K562 (cell line): ENCODE measurements around the gene RHOF. TPM values are rescaled to one million over a fixed set of nuclear protein-coding genes. Genes with fewer than 3 reads are reported as not detected.

Experiments
- ATAC-seq: fragments of 200-7000 bp; cut with Tn5 transposase; 3 replicates; pipeline ENCODE4 v1.9.1; 2020; ENCODE audit warnings: moderate library complexity
- BruUV-seq: library from RNA; stranded (reverse); fragments of 400-500 nt; replicated peaks from 2 replicates; lab custom pipeline; 2021; lab: Mats Ljungman, UMichigan
- CTCF ChIA-PET: fragments of 300-600 bp; formaldehyde crosslinking; extraction: SDS; loops from one replicate; lab custom pipeline; 2021; ENCODE audit warnings: low intra/inter-chr PET ratio; lab: Yijun Ruan, JAX
- POLR2A ChIA-PET: fragments of 300-600, 350-650 bp; sonication (Branson Sonifier 250); formaldehyde crosslinking; extraction: SDS; loops from one replicate; lab custom pipeline; 2021; ENCODE audit warnings: antibody characterized with exemption, inconsistent platforms; lab: Yijun Ruan, JAX
- DNase-seq, 4 experiments: peaks; one replicate each; pipeline versions ENCODE4 v3.0.0 to v3.0.0-alpha.2; 2011 to 2018; ENCODE audit warnings: low spot score in 3 of 4, mixed read lengths in 3 of 4; ENCODE audit errors: extremely low read depth in 1 of 4
- FAIRE-seq: peaks from 2 replicates; lab custom pipeline; 2011; peaks lifted over from hg19 to GRCh38; lab: Jason Lieb, UNC
- H2AFZ ChIP-seq: 2 replicates; pipeline ENCODE4 v1.6.0; 2011; ENCODE audit warnings: low read depth, low read length, control low read depth, inconsistent platforms
- H3K27ac ChIP-seq: fragments of 200-600 bp; 3 replicates; pipeline ENCODE4 v1.8.0; 2011; ENCODE audit warnings: low read depth, mild to moderate bottlenecking, control low read depth, inconsistent platforms, low read length, moderate library complexity, mixed read lengths; ENCODE audit errors: extremely low read depth
- H3K27me3 ChIP-seq, 2 experiments: fragments of 300-600 bp in 1 of 2; 2 replicates in 1 of 2; 3 replicates in 1 of 2; pipeline versions ENCODE4 v1.6.0 to v1.8.0; 2011; ENCODE audit warnings: inconsistent platforms in 2 of 2, low read length in 2 of 2, mild to moderate bottlenecking in 1 of 2, mixed read lengths in 1 of 2, moderate library complexity in 1 of 2; ENCODE audit not compliant: control insufficient read depth in 2 of 2, insufficient read depth in 2 of 2
- H3K36me3 ChIP-seq: fragments of 300-600 bp; 3 replicates; pipeline ENCODE4 v1.8.0; 2011; ENCODE audit warnings: mild to moderate bottlenecking, low read length, inconsistent platforms; ENCODE audit not compliant: control insufficient read depth, insufficient read depth
- H3K4me1 ChIP-seq, 2 experiments: fragments of 200-600 bp in 1 of 2; replicated peaks in 1 of 2; 2 replicates in 1 of 2; 3 replicates in 1 of 2; pipeline versions ENCODE4 v1.5.1 to v1.8.0; 2011; ENCODE audit warnings: inconsistent platforms in 2 of 2, low read length in 2 of 2, mild to moderate bottlenecking in 1 of 2, mixed read lengths in 1 of 2, moderate library complexity in 1 of 2; ENCODE audit not compliant: control insufficient read depth in 2 of 2, insufficient read depth in 2 of 2
- H3K4me2 ChIP-seq: 2 replicates; pipeline ENCODE4 v1.6.1; 2011; ENCODE audit warnings: low read length, control low read depth, inconsistent platforms, mixed read lengths; ENCODE audit not compliant: insufficient read depth
- H3K4me3 ChIP-seq: fragments of 200-600 bp; sonication (generic), shearing (Covaris generic); 2 replicates; pipeline ENCODE4 v1.5.1; 2016; ENCODE audit warnings: control low read depth, inconsistent platforms
- H3K79me2 ChIP-seq: fragments of 200-600 bp; 3 replicates; pipeline ENCODE4 v1.8.0; 2011; ENCODE audit warnings: low read length, inconsistent platforms; ENCODE audit not compliant: control insufficient read depth, insufficient read depth
- H3K9ac ChIP-seq, 2 experiments: 2 replicates each; pipeline versions ENCODE4 v1.6.0 to v1.6.1; 2011; ENCODE audit warnings: low read depth in 2 of 2, low read length in 2 of 2, control low read depth in 1 of 2, inconsistent platforms in 1 of 2, mild to moderate bottlenecking in 1 of 2, mixed read lengths in 1 of 2; ENCODE audit not compliant: insufficient read depth in 1 of 2
- H3K9me1 ChIP-seq: one replicate; pipeline ENCODE4 v1.6.0; 2011; ENCODE audit warnings: inconsistent platforms, mild to moderate bottlenecking, low read length, moderate library complexity; ENCODE audit not compliant: control insufficient read depth, insufficient read depth
- H3K9me3 ChIP-seq: replicated peaks from 2 replicates; pipeline ENCODE4 v1.5.1; 2011; ENCODE audit warnings: low read depth, low read length, inconsistent platforms; ENCODE audit not compliant: control insufficient read depth, insufficient read depth
- H4K20me1 ChIP-seq: replicated peaks from 2 replicates; pipeline ENCODE4 v1.6.1; 2011; ENCODE audit warnings: low read length, inconsistent platforms, mixed read lengths; ENCODE audit not compliant: control insufficient read depth, insufficient read depth
- BDP1 ChIP-seq: IDR thresholded peaks from 3 replicates; pipeline ENCODE4 v1.6.1; 2011; ENCODE audit not compliant: insufficient read length, insufficient read depth
- BRD9 ChIP-seq: fragments of 450-650 bp; IDR thresholded peaks from 2 replicates; pipeline ENCODE4 v1.6.1; 2018; ENCODE audit warnings: low read depth; ENCODE audit not compliant: partially characterized antibody
- CCNT2 ChIP-seq: IDR thresholded peaks from 2 replicates; pipeline ENCODE4 v1.6.1; 2011; ENCODE audit warnings: borderline replicate concordance, low read depth, mild to moderate bottlenecking, moderate library complexity, mixed read lengths, low read length; ENCODE audit not compliant: insufficient read length; ENCODE audit errors: extremely low read depth
- CHD4 ChIP-seq: fragments of 200-600 bp; sonication (generic); IDR thresholded peaks from 3 replicates; pipeline ENCODE4 v1.6.1; 2012; ENCODE audit warnings: low read depth, mild to moderate bottlenecking, mixed read lengths, low read length, inconsistent platforms; ENCODE audit not compliant: insufficient read depth, insufficient replicate concordance, poor library complexity, severe bottlenecking
- GTF2E2 ChIP-seq: fragments of 200-800 bp; sonication (Bioruptor generic); IDR thresholded peaks from 2 replicates; pipeline ENCODE4 v1.6.1; 2016; ENCODE audit warnings: missing genetic modification characterization, missing compliant biosample characterization
- HIVEP1 ChIP-seq: fragments of 250-450 bp; sonication (Bioruptor Pico); IDR thresholded peaks from 2 replicates; pipeline ENCODE4 v1.4.0; 2020; ENCODE audit warnings: mild to moderate bottlenecking
- NUFIP1 ChIP-seq: fragments of 450-650 bp; IDR thresholded peaks from 2 replicates; pipeline ENCODE4 v1.6.1; 2018; ENCODE audit not compliant: partially characterized antibody
- RFX5 ChIP-seq: IDR thresholded peaks from 2 replicates; pipeline ENCODE4 v1.6.1; 2011; ENCODE audit warnings: low read depth, mild to moderate bottlenecking, improper control_type of control experiment, low read length
- SMARCA5 ChIP-seq: fragments of 450-650 bp; IDR thresholded peaks from 2 replicates; pipeline ENCODE4 v1.6.1; 2016
- SREBF1 ChIP-seq: fragments of 150-350 bp; IDR thresholded peaks from 2 replicates; pipeline ENCODE4 v1.6.1; 2014; ENCODE audit warnings: antibody characterized with exemption, low read depth, low read length, borderline replicate concordance
- TEAD2 ChIP-seq: fragments of 450-650 bp; IDR thresholded peaks from 2 replicates; pipeline ENCODE4 v1.6.1; 2016; ENCODE audit warnings: missing genetic modification characterization, control low read depth, missing compliant biosample characterization
- YBX1 ChIP-seq: fragments of 450-650 bp; IDR thresholded peaks from 2 replicates; pipeline ENCODE4 v1.7.1; 2016; ENCODE audit warnings: mild to moderate bottlenecking
- ZNF121 ChIP-seq: sonication (generic); formaldehyde crosslinking; conservative IDR thresholded peaks from 2 replicates; pipeline ENCODE4 v1.8.0; 2022; ENCODE audit warnings: missing genetic modification reagents
- ZNF212 ChIP-seq: fragments of 450-650 bp; formaldehyde crosslinking; IDR thresholded peaks from 2 replicates; pipeline ENCODE4 v1.4.0; 2020; ENCODE audit warnings: mild to moderate bottlenecking
- ZNF347 ChIP-seq: fragments of 450-650 bp; formaldehyde crosslinking; IDR thresholded peaks from 2 replicates; pipeline ENCODE4 v1.4.0; 2020; ENCODE audit warnings: low read depth, mild to moderate bottlenecking, moderate library complexity
- ZNF79 ChIP-seq: fragments of 250-450 bp; sonication (Bioruptor Pico); IDR thresholded peaks from 2 replicates; pipeline ENCODE4 v1.4.0; 2020; ENCODE audit warnings: low read depth, mild to moderate bottlenecking, moderate library complexity
- WGBS: fragments of 100-300 bp; shearing (Covaris generic); methylation state at CpG from one replicate; pipeline ENCODE4 v1.1.6; 2016; ENCODE audit warnings: low coverage, mixed read lengths; ENCODE audit not compliant: insufficient coverage; ENCODE audit errors: missing lambda C conversion rate; 5-methylcytosine and 5-hydroxymethylcytosine counted together
- in situ Hi-C: fragments of 300-500 bp; cut with MboI; formaldehyde crosslinking; loops from 4 replicates; pipeline ENCODE4 v1.15.0; 2018; ENCODE audit warnings: inconsistent platforms, mixed read lengths
- intact Hi-C: fragments of 100-400 bp; cut with micrococcal nuclease; formaldehyde crosslinking; loops from 2 replicates; pipeline ENCODE4 v1.14.2; 2022
- polyA plus RNA-seq, 8 experiments: library from polyadenylated mRNA; depleted of rRNA in 4 of 8; stranded (reverse) in 5 of 8; unstranded in 3 of 8; fragments of >200 nt; fragmentation: Nextera tagmentation in 2 of 8; fragmentation: Illumina TruSeq in 1 of 8; extraction: Ambion mirVana in 2 of 8; extraction: Trizol in 1 of 8; gene quantifications; 2 replicates each; pipeline versions ENCODE4 v1.2.1 to v1.2.3, GENCODE V29; 2011 to 2014; ENCODE audit warnings: inconsistent platforms in 1 of 8, missing spikeins in 1 of 8
- total RNA-seq, 7 experiments: library from RNA; depleted of rRNA in 6 of 7; stranded (reverse); fragments of >200 nt in 6 of 7; fragmentation: Illumina TruSeq in 2 of 7; extraction: Trizol in 2 of 7; gene quantifications; 2 replicates each; pipeline versions ENCODE4 v1.2.1 to v1.2.3, GENCODE V29; 2011 to 2021; ENCODE audit warnings: low replicate concordance in 1 of 7
- TF ChIP-seq, protein P1 (sequence below): fragments of 450-650 bp; IDR thresholded peaks from one replicate; pipeline ENCODE4 v1.6.1; 2018; ENCODE audit warnings: mild to moderate bottlenecking, moderate library complexity; ENCODE audit not compliant: partially characterized antibody
- TF ChIP-seq, protein P2 (sequence below): fragments of 250-450 bp; sonication (Bioruptor Pico); IDR thresholded peaks from 2 replicates; pipeline ENCODE4 v1.4.0; 2020

RHOF gene
- total and polyA plus RNA-seq, 9 of the 15 experiments (the other 6 are each of a cell fraction or from before 2014, with no cell fraction given) = 0.13 to 10.1 (median 4.0) TPM

DNA sequence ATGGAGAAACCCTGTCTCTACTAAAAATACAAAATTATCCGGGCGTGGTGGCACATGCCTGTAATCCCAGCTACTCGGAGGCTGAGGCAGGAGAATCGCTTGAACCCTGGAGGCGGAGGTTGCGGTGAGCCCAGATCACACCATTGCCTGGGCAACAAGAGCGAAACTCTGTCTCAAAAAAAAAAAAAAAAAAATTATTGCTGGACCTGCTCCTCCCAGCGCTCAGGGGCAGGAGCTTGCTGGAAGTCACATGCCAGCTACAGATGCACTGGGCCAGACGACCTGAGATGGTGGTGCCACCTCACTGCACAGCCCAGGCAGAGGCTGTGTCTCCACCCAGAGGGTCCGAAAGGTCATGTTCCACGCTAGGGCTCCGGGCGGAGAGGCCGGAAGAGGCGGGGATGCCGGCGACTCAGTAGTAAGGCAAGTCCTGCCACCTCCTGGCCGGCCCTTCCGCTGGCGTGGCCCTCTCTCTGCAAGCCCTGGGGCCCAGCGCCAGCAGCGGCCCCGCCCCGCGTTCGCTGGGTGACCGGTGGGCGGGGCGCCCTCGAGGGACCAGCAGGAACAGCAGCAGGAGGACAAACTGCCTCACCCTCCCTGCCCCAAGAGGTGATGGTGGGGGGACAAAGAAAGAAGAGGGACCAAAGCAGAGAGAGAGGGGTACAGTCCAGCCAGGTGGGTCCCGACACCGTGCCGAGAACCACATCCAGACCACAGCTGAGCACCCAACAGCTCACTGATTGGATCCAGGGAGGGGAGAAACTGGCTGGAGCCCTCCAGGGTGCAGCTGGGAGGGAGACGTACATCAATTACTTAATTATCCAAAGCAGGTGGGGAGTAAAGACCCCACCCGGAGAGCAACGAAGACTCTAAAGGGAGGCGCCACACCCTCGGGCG, 3.6 kb upstream of the RHOF start:
- POLR2A ChIA-PET = interaction anchor here (0.6 to 9.4 kb wide), 9 partner anchors 10 to 672 kb away, joined by 3 to 194 read pairs (median 4); partner anchors contain the start of genes KDM2B and SETD1B
- Histone ChIP-seq H3K9me3 (no peaks in the 10 kb centered on the region), H3K4me2 (peak overlapping the region; percentile 91), H3K4me1 (peaks cover 40 to 88% of the 10 kb centered on the region in 2 experiments), H3K9ac (peak overlapping the region; percentile 77 to 92), H3K27ac (peak overlapping the region; percentile 89), H3K9me1 (no peaks in the 10 kb centered on the region), H4K20me1 (no peaks in the 10 kb centered on the region), H3K79me2 (peaks cover 69% of the 10 kb centered on the region), H2AFZ (peak overlapping the region; percentile 36; the same call in 1 of the 2 replicates), H3K4me3 (peak overlapping the region; percentile 32), H3K36me3 (peaks cover 33% of the 10 kb centered on the region), H3K27me3 (no peaks in the 10 kb centered on the region)
- no TSS peak for BruUV-seq
- in situ Hi-C loops (loop anchor here (5.0 kb wide), 1 partner anchor 90 kb away; the partner anchor contains the start of gene PSMD9), intact Hi-C loops (no loop called here)
- 7% methylated on average over 30 of the region's 39 CpGs for WGBS
- ATAC-seq = peak; percentile 67
- CTCF ChIA-PET = interaction anchor here (1.2 to 5.9 kb wide), 4 partner anchors 9 to 100 kb away, joined by 3 to 73 read pairs (median 8); partner anchors contain the start of gene PSMD9
- DNase-seq = peak; percentile 72 to 98 (median 83)
- peak; percentile 89 for FAIRE-seq
- TF ChIP-seq ZNF121 (CRISPR knock-in tag) (no peak), YBX1 (no peak), ZNF212 (CRISPR knock-in tag) (no peak), CCNT2 (peak; percentile 95), NUFIP1 (no peak), BDP1 (no peak), TEAD2 (no peak), CHD4 (no peak), ZNF79 (no peak), GTF2E2 (no peak), RFX5 (no peak), ZNF347 (CRISPR knock-in tag) (no peak), SREBF1 (0 out of 2 replicates have a peak, but pooled peaks have one; percentile 35), BRD9 (no peak), HIVEP1 (CRISPR knock-in tag) (no peak), SMARCA5 (no peak)
- TF ChIP-seq, protein P1, sequence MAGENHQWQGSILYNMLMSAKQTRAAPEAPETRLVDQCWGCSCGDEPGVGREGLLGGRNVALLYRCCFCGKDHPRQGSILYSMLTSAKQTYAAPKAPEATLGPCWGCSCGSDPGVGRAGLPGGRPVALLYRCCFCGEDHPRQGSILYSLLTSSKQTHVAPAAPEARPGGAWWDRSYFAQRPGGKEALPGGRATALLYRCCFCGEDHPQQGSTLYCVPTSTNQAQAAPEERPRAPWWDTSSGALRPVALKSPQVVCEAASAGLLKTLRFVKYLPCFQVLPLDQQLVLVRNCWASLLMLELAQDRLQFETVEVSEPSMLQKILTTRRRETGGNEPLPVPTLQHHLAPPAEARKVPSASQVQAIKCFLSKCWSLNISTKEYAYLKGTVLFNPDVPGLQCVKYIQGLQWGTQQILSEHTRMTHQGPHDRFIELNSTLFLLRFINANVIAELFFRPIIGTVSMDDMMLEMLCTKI = no peak
- TF ChIP-seq, protein P2, sequence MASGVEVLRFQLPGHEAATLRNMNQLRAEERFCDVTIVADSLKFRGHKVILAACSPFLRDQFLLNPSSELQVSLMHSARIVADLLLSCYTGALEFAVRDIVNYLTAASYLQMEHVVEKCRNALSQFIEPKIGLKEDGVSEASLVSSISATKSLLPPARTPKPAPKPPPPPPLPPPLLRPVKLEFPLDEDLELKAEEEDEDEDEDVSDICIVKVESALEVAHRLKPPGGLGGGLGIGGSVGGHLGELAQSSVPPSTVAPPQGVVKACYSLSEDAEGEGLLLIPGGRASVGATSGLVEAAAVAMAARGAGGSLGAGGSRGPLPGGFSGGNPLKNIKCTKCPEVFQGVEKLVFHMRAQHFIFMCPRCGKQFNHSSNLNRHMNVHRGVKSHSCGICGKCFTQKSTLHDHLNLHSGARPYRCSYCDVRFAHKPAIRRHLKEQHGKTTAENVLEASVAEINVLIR = 0 out of 2 replicates have a peak, but pooled peaks have one; percentile 11
